HS-27A (cell line): ENCODE results near the gene TNFSF15.

ENCODE experiments used
- DNase-seq: peaks from one replicate; pipeline ENCODE4 v3.0.0-alpha.2; 2012; ENCODE audit warnings: low read depth, missing footprints

TNFSF15 gene

GRCh38 chr9:114824110-114824509, 18.3 kb upstream of the TNFSF15 start:
- no peak for DNase-seq

- no peak for DNase-seq
These were observed 17.6 kb upstream of the TNFSF15 start for GRCh38 chr9:114823441-114823840.

- DNase-seq, result no peak
These were observed 16.9 kb upstream of the TNFSF15 start for GRCh38 chr9:114822708-114823107.

- no peak for DNase-seq
These were observed 15.1 kb upstream of the TNFSF15 start for GRCh38 chr9:114820776-114821501.

GRCh38 chr9:114818178-114818577, 12.3 kb upstream of the TNFSF15 start:
- no peak for DNase-seq

- DNase-seq, result no peak
These were observed 8.0 kb upstream of the TNFSF15 start for GRCh38 chr9:114813717-114814418.

- no peak for DNase-seq
These were observed 6.3 kb upstream of the TNFSF15 start for GRCh38 chr9:114811966-114812636.

GRCh38 chr9:114811301-114811700, 5.5 kb upstream of the TNFSF15 start:
- DNase-seq, result no peak

- no peak for DNase-seq
These were observed 4.8 kb upstream of the TNFSF15 start for GRCh38 chr9:114810614-114811013.

GRCh38 chr9:114806526-114806900, 674 bp upstream of the TNFSF15 start:
- DNase-seq, result no peak

GRCh38 chr9:114804505-114804904, 1.3 kb downstream of the TNFSF15 start:
- DNase-seq, result peak; percentile 62

GRCh38 chr9:114803479-114804265, 2.2 kb downstream of the TNFSF15 start:
- DNase-seq, result no peak

- no peak for DNase-seq
These were observed 5.9 kb downstream of the TNFSF15 start for GRCh38 chr9:114799925-114800324.

GRCh38 chr9:114799441-114799840, 6.4 kb downstream of the TNFSF15 start:
- no peak for DNase-seq

- no peak for DNase-seq
These were observed 6.9 kb downstream of the TNFSF15 start for GRCh38 chr9:114798780-114799427.

GRCh38 chr9:114798101-114798500, 7.7 kb downstream of the TNFSF15 start:
- DNase-seq, result no peak

GRCh38 chr9:114792396-114792795, 13.4 kb downstream of the TNFSF15 start:
- no peak for DNase-seq

GRCh38 chr9:114791736-114792135, 14.1 kb downstream of the TNFSF15 start:
- DNase-seq, result no peak

GRCh38 chr9:114791312-114791711, 14.5 kb downstream of the TNFSF15 start:
- DNase-seq, result no peak

- no peak for DNase-seq
These were observed 15.3 kb downstream of the TNFSF15 start for GRCh38 chr9:114790521-114790920.

GRCh38 chr9:114789006-114789405, 16.8 kb downstream of the TNFSF15 start:
- DNase-seq, result no peak
